IMR-90 (cell line): ENCODE results near the gene CSGALNACT2. TPM values are rescaled to one million over a fixed set of nuclear protein-coding genes. Genes with fewer than 3 reads are reported as not detected.

Source experiments
- ATAC-seq: fragments of 200-7000 bp; cut with Tn5 transposase; 2 replicates; pipeline ENCODE4 v1.9.1; 2020; ENCODE audit warnings: low read depth, mild to moderate bottlenecking, moderate library complexity
- BruUV-seq: library from RNA; stranded (reverse); fragments of 400-500 nt; replicated peaks from 2 replicates; lab custom pipeline; 2021; lab: Mats Ljungman, UMichigan
- CTCF ChIA-PET: fragments of 300-600 bp; formaldehyde crosslinking; extraction: SDS; loops from one replicate; lab custom pipeline; 2021; ENCODE audit warnings: antibody characterized with exemption; lab: Yijun Ruan, JAX
- POLR2A ChIA-PET: fragments of 300-600 bp; sonication (Branson Sonifier 250); formaldehyde crosslinking; loops from one replicate; lab custom pipeline; 2022; ENCODE audit warnings: antibody characterized with exemption; ENCODE audit not compliant: unreplicated experiment; lab: Charles Lee
- DNase-seq: peaks from one replicate; pipeline ENCODE4 v3.0.0; 2013
- H2AFZ ChIP-seq: replicated peaks from 2 replicates; pipeline ENCODE3; 2013; ENCODE audit warnings: low read length, mild to moderate bottlenecking; ENCODE audit not compliant: poor library complexity
- H2AK5ac ChIP-seq: 2 replicates; pipeline ENCODE4 v1.6.1; 2013; ENCODE audit warnings: low read depth, low read length, inconsistent platforms
- H2AK9ac ChIP-seq: replicated peaks from 2 replicates; pipeline ENCODE3; 2013; ENCODE audit warnings: mild to moderate bottlenecking, low read depth, low read length, moderate library complexity; ENCODE audit not compliant: poor library complexity
- H2BK120ac ChIP-seq: 2 replicates; pipeline ENCODE4 v1.6.1; 2013; ENCODE audit warnings: low read depth, low read length, inconsistent platforms
- H2BK15ac ChIP-seq: 3 replicates; pipeline ENCODE4 v1.6.1; 2013; ENCODE audit warnings: low read depth, low read length, inconsistent platforms
- H2BK20ac ChIP-seq: 2 replicates; pipeline ENCODE4 v1.6.1; 2013; ENCODE audit warnings: low read depth, mild to moderate bottlenecking, inconsistent platforms, low read length, moderate library complexity
- H2BK5ac ChIP-seq: 2 replicates; pipeline ENCODE4 v1.6.1; 2013; ENCODE audit warnings: mild to moderate bottlenecking, low read depth, low read length, inconsistent platforms; ENCODE audit not compliant: poor library complexity, severe bottlenecking
- H3K14ac ChIP-seq: replicated peaks from 2 replicates; pipeline ENCODE4 v1.6.1; 2013; ENCODE audit warnings: low read depth, low read length, inconsistent platforms
- H3K18ac ChIP-seq: 2 replicates; pipeline ENCODE4 v1.6.1; 2013; ENCODE audit warnings: low read depth, low read length, control low read depth
- H3K23ac ChIP-seq: 2 replicates; pipeline ENCODE4 v1.6.1; 2013; ENCODE audit warnings: low read depth, low read length, inconsistent platforms
- H3K27ac ChIP-seq: 2 replicates; pipeline ENCODE4 v1.5.1; 2013; ENCODE audit warnings: mild to moderate bottlenecking, control low read depth, low read length; ENCODE audit not compliant: insufficient read depth
- H3K27me3 ChIP-seq: 2 replicates; pipeline ENCODE4 v1.6.1; 2013; ENCODE audit warnings: low read length; ENCODE audit not compliant: control insufficient read depth, insufficient read depth
- H3K36me3 ChIP-seq: 2 replicates; pipeline ENCODE4 v1.6.1; 2013; ENCODE audit warnings: low read length, mixed read lengths; ENCODE audit not compliant: control insufficient read depth, insufficient read depth
- H3K4ac ChIP-seq: 2 replicates; pipeline ENCODE4 v1.6.1; 2013; ENCODE audit warnings: low read depth, low read length, inconsistent platforms
- H3K4me1 ChIP-seq: 2 replicates; pipeline ENCODE4 v1.6.1; 2013; ENCODE audit warnings: low read length, mixed read lengths; ENCODE audit not compliant: control insufficient read depth, insufficient read depth
- H3K4me2 ChIP-seq: 2 replicates; pipeline ENCODE4 v1.6.1; 2013; ENCODE audit warnings: low read depth, mild to moderate bottlenecking, control low read depth, low read length, moderate library complexity
- H3K4me3 ChIP-seq: 2 replicates; pipeline ENCODE4 v1.5.1; 2013; ENCODE audit warnings: low read depth, mild to moderate bottlenecking, control low read depth, low read length, moderate library complexity; ENCODE audit not compliant: insufficient read depth
- H3K56ac ChIP-seq: 2 replicates; pipeline ENCODE4 v1.6.1; 2013; ENCODE audit warnings: low read length, inconsistent platforms; ENCODE audit not compliant: insufficient read depth; ENCODE audit errors: extremely low read depth
- H3K79me1 ChIP-seq, 2 experiments: 2 replicates each; pipeline ENCODE4 v1.6.1; 2013; ENCODE audit warnings: low read length in 2 of 2, inconsistent platforms in 1 of 2, low read depth in 1 of 2
- H3K9ac ChIP-seq: 2 replicates; pipeline ENCODE4 v1.6.1; 2013; ENCODE audit warnings: low read depth, low read length, control low read depth
- H3K9me1 ChIP-seq: 2 replicates; pipeline ENCODE4 v1.6.1; 2013; ENCODE audit warnings: low read length, inconsistent platforms; ENCODE audit not compliant: insufficient read depth
- H3K9me3 ChIP-seq: 2 replicates; pipeline ENCODE4 v1.6.1; 2013; ENCODE audit warnings: low read length; ENCODE audit not compliant: control insufficient read depth, insufficient read depth
- H4K20me1 ChIP-seq: 2 replicates; pipeline ENCODE4 v1.6.1; 2013; ENCODE audit warnings: low read length, inconsistent platforms; ENCODE audit not compliant: insufficient read depth
- H4K5ac ChIP-seq: 2 replicates; pipeline ENCODE4 v1.6.1; 2013; ENCODE audit warnings: mild to moderate bottlenecking, low read depth, low read length, control low read depth
- H4K8ac ChIP-seq, 2 experiments: 2 replicates each; pipeline ENCODE4 v1.6.1; 2013; ENCODE audit warnings: low read depth in 2 of 2, low read length in 2 of 2, control low read depth in 1 of 2, inconsistent platforms in 1 of 2
- H4K91ac ChIP-seq: 2 replicates; pipeline ENCODE4 v1.6.1; 2013; ENCODE audit warnings: low read depth, low read length, inconsistent platforms; ENCODE audit not compliant: insufficient read depth
- BHLHE40 ChIP-seq: fragments of 150-350 bp; IDR thresholded peaks from 2 replicates; pipeline ENCODE4 v1.6.1; 2016; ENCODE audit warnings: mild to moderate bottlenecking, low read depth, low read length
- CHD1 ChIP-seq: IDR thresholded peaks from 2 replicates; pipeline ENCODE4 v1.6.1; 2012; ENCODE audit warnings: low read depth, low read length, improper control_type of control experiment
- ELK1 ChIP-seq: fragments of 150-350 bp; IDR thresholded peaks from 2 replicates; pipeline ENCODE4 v1.6.1; 2016; ENCODE audit warnings: low read depth, mild to moderate bottlenecking, low read length, moderate library complexity, borderline replicate concordance
- MAZ ChIP-seq: IDR thresholded peaks from 2 replicates; pipeline ENCODE4 v1.6.1; 2012; ENCODE audit warnings: low read depth, mild to moderate bottlenecking, low read length, improper control_type of control experiment, moderate library complexity, borderline replicate concordance
- MXI1 ChIP-seq: IDR thresholded peaks from 2 replicates; pipeline ENCODE4 v1.6.1; 2012; ENCODE audit warnings: low read depth, mild to moderate bottlenecking, low read length, moderate library complexity, borderline replicate concordance
- POLR2A ChIP-seq: IDR thresholded peaks from 2 replicates; pipeline ENCODE4 v1.6.1; 2012; ENCODE audit warnings: mild to moderate bottlenecking, low read depth, low read length
- RAD21 ChIP-seq: IDR thresholded peaks from 2 replicates; pipeline ENCODE4 v1.6.1; 2012; ENCODE audit warnings: low read length, improper control_type of control experiment
- RCOR1 ChIP-seq: IDR thresholded peaks from 2 replicates; pipeline ENCODE4 v1.6.1; 2012; ENCODE audit warnings: mild to moderate bottlenecking, low read length, improper control_type of control experiment; ENCODE audit not compliant: insufficient replicate concordance
- SMC3 ChIP-seq: fragments of 150-350 bp; IDR thresholded peaks from 2 replicates; pipeline ENCODE4 v1.6.1; 2016; ENCODE audit warnings: low read depth, mild to moderate bottlenecking, antibody characterized with exemption, low read length, moderate library complexity
- WGBS, 2 experiments: methylation state at CpG; one replicate each; pipeline versions ENCODE4 v1.1.5 to v1.1.7; 2013; ENCODE audit warnings: missing lambda C conversion rate in 2 of 2; ENCODE audit not compliant: insufficient read length in 1 of 2; ENCODE audit errors: extremely low coverage in 2 of 2; 5-methylcytosine and 5-hydroxymethylcytosine counted together
- dilution Hi-C: fragments of 300-500 bp; cut with HindIII; formaldehyde crosslinking; loops from one replicate; pipeline ENCODE4 v1.14.3; 2018; ENCODE audit warnings: low sequenced_read_pairs; ENCODE audit not compliant: unreplicated experiment
- in situ Hi-C: fragments of 300-500 bp; cut with MboI; formaldehyde crosslinking; loops from 3 replicates; pipeline ENCODE4 v1.14.3; 2019; ENCODE audit warnings: low sequenced_read_pairs, inconsistent platforms, mixed read lengths
- intact Hi-C: fragments of 100-400 bp; cut with micrococcal nuclease; formaldehyde crosslinking; loops from 2 replicates; pipeline ENCODE4 v1.10.0; 2022
- polyA plus RNA-seq, 3 experiments: library from polyadenylated mRNA; depleted of rRNA; stranded (reverse); fragments of >200 nt; gene quantifications; 2 replicates each; pipeline ENCODE4 v1.2.3, GENCODE V29; 2012; ENCODE audit warnings: low replicate concordance in 1 of 3
- total RNA-seq: library from RNA; depleted of rRNA; stranded (reverse); fragments of >200 nt; gene quantifications from 2 replicates; pipeline ENCODE4 v1.2.3, GENCODE V29; 2012

The CSGALNACT2 gene
- total and polyA plus RNA-seq, 2 of the 4 experiments (the other 2 are of a cell fraction) = 6.5 to 13.1 TPM

- POLR2A ChIA-PET = no interaction called here
These were observed 17.5 kb downstream of the CSGALNACT2 start for GRCh38 chr10:43155741-43156140.

More at GRCh38 chr10:43155741-43156140, 17.5 kb downstream of the CSGALNACT2 start:
- H2BK120ac ChIP-seq = no peak overlapping the region
- H3K27ac ChIP-seq = no peak overlapping the region
- no peak overlapping the region for H3K9ac ChIP-seq
- H3K4me3 ChIP-seq = no peak overlapping the region
- H3K9me3 ChIP-seq = no peaks in the 10 kb centered on the region
- no peak for ATAC-seq
- H2AK9ac ChIP-seq = no peak overlapping the region
- no peak overlapping the region for H2AK5ac ChIP-seq
- no peak overlapping the region for H2AFZ ChIP-seq
- peaks cover 36% of the 10 kb centered on the region for H4K20me1 ChIP-seq
- H3K14ac ChIP-seq = no peak overlapping the region
- no peaks in the 10 kb centered on the region for H3K27me3 ChIP-seq
- no peak overlapping the region for H4K8ac ChIP-seq
- peaks cover 5% of the 10 kb centered on the region; the same call in 1 of the 2 replicates for H3K9me1 ChIP-seq
- in situ Hi-C loops (no loop called here), intact Hi-C loops (no loop called here), dilution Hi-C loops (no loop called here)
- H3K79me1 ChIP-seq = peaks cover 22 to 32% of the 10 kb centered on the region in 2 experiments
- CTCF ChIA-PET = no interaction called here
- no peak overlapping the region for H4K5ac ChIP-seq
- H3K36me3 ChIP-seq = no peaks in the 10 kb centered on the region
- no peak overlapping the region for H2BK15ac ChIP-seq
- DNase-seq = no peak
- no peak overlapping the region for H3K4ac ChIP-seq
- 100% methylated on average over 1 of the region's 1 CpG; no CpG with 5 or more reads in 1 of the 2 experiments for WGBS, 2 experiments
- TF ChIP-seq RAD21 = no peak
- TF ChIP-seq RCOR1 = no peak
- no peak for TF ChIP-seq ELK1
- no peak for TF ChIP-seq BHLHE40
- no peak for TF ChIP-seq MXI1
- no peak for TF ChIP-seq CHD1
- TF ChIP-seq POLR2A = no peak
- no peak for TF ChIP-seq SMC3
- no peak for TF ChIP-seq MAZ
- no peak overlapping the region for H3K4me2 ChIP-seq
- no peak overlapping the region for H3K56ac ChIP-seq
- H2BK5ac ChIP-seq = no peak overlapping the region
- no peak overlapping the region for H3K23ac ChIP-seq
- no peak overlapping the region for H3K18ac ChIP-seq
- no peak overlapping the region for H4K91ac ChIP-seq
- H2BK20ac ChIP-seq = no peak overlapping the region
- no TSS peak for BruUV-seq
- peaks cover 9% of the 10 kb centered on the region for H3K4me1 ChIP-seq
